ENCODE data around the gene SPSB1. TPM values are rescaled to one million over a fixed set of nuclear protein-coding genes. Genes with fewer than 3 reads are reported as not detected.

The SPSB1 gene
- total RNA-seq, 3 donors from 2014 or later (not counting 1 experiment from before 2014, with no cell fraction given) = 0.82 to 3.0 (median 1.5) TPM

- no peaks in the 10 kb centered on the region for H3K27me3 ChIP-seq (ENCODE audit: control insufficient read depth, insufficient read depth, low read length)
- DNase-seq = no peak
- no peak overlapping the region for H3K4me3 ChIP-seq (ENCODE audit: low read length)
- TF ChIP-seq, protein P1, sequence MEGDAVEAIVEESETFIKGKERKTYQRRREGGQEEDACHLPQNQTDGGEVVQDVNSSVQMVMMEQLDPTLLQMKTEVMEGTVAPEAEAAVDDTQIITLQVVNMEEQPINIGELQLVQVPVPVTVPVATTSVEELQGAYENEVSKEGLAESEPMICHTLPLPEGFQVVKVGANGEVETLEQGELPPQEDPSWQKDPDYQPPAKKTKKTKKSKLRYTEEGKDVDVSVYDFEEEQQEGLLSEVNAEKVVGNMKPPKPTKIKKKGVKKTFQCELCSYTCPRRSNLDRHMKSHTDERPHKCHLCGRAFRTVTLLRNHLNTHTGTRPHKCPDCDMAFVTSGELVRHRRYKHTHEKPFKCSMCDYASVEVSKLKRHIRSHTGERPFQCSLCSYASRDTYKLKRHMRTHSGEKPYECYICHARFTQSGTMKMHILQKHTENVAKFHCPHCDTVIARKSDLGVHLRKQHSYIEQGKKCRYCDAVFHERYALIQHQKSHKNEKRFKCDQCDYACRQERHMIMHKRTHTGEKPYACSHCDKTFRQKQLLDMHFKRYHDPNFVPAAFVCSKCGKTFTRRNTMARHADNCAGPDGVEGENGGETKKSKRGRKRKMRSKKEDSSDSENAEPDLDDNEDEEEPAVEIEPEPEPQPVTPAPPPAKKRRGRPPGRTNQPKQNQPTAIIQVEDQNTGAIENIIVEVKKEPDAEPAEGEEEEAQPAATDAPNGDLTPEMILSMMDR (IDR thresholded peaks at IDR 0.05) = no peak
- H3K27ac ChIP-seq (ENCODE audit: low read length) = no peak overlapping the region
- peaks cover 8% of the 10 kb centered on the region for H3K4me1 ChIP-seq (ENCODE audit: control insufficient read depth, insufficient read depth, low read length)
- Mint-ChIP-seq H3K9me3 (no peaks in the 10 kb centered on the region), H3K36me3 (no peaks in the 10 kb centered on the region), H3K27me3 (ENCODE audit: low read depth in 2 of 2) (peaks cover 0 to 2% of the 10 kb centered on the region in 2 donors), H3K4me3 (no peak overlapping the region), H3K27ac (no peak overlapping the region), H3K4me1 (peaks cover 7 to 17% of the 10 kb centered on the region in 2 donors)
- no peaks in the 10 kb centered on the region for H3K9me3 ChIP-seq (ENCODE audit: control insufficient read depth, insufficient read depth, low read length)
- intact Hi-C loops (cut with micrococcal nuclease) = no loop called here
- no peak for ATAC-seq
- no peaks in the 10 kb centered on the region for H3K36me3 ChIP-seq (ENCODE audit: control insufficient read depth, insufficient read depth, low read length)
- WGBS (ENCODE audit: insufficient coverage) = 89% methylated on average over 14 of the region's 14 CpGs
Observed at GRCh38 chr1:9305216-9305615, 12.5 kb downstream of the SPSB1 start.

- no peaks in the 10 kb centered on the region for H3K27me3 ChIP-seq (ENCODE audit: control insufficient read depth, insufficient read depth, low read length)
- no peak for ATAC-seq
- H3K4me3 ChIP-seq (ENCODE audit: low read length) = no peak overlapping the region
- no peaks in the 10 kb centered on the region for H3K36me3 ChIP-seq (ENCODE audit: control insufficient read depth, insufficient read depth, low read length)
- no peak overlapping the region for H3K27ac ChIP-seq (ENCODE audit: low read length)
- peaks cover under 1% of the 10 kb centered on the region for H3K4me1 ChIP-seq (ENCODE audit: control insufficient read depth, insufficient read depth, low read length)
- Mint-ChIP-seq H3K4me1 (peaks cover 0 to 9% of the 10 kb centered on the region in 2 donors), H3K9me3 (no peaks in the 10 kb centered on the region), H3K27me3 (ENCODE audit: low read depth in 2 of 2) (peaks cover 0 to 2% of the 10 kb centered on the region in 2 donors), H3K4me3 (no peak overlapping the region), H3K27ac (no peak overlapping the region), H3K36me3 (no peaks in the 10 kb centered on the region)
- intact Hi-C loops (cut with micrococcal nuclease) = no loop called here
- no peaks in the 10 kb centered on the region for H3K9me3 ChIP-seq (ENCODE audit: control insufficient read depth, insufficient read depth, low read length)
- WGBS (ENCODE audit: insufficient coverage) = 92% methylated on average over 14 of the region's 14 CpGs
- no peak for DNase-seq
- TF ChIP-seq, protein P1 (IDR thresholded peaks at IDR 0.05) = no peak
Observed at GRCh38 chr1:9306006-9306405, 13.3 kb downstream of the SPSB1 start.

DNA sequence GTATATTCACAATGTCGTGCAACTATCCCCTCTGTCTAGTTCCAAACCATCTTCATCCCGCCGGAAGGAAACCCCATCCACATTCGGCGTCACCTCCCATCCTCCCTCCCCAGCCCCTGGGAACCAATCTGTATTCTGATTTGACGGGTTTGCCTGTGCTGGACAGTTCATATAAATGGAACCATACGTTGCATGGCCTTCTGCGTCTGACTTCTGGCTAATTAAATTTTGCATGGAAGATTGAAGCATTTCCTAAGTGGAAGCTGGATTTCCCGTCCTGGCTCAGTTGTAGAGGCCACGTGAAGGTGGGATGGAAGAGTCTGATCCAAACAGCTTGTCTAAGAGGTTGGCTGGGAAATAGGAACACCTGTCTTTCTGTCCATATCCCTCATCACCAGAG is 14.6 kb downstream of the SPSB1 start:
- H3K4me3 ChIP-seq (ENCODE audit: low read length) = no peak overlapping the region
- H3K4me1 ChIP-seq (ENCODE audit: control insufficient read depth, insufficient read depth, low read length) = no peaks in the 10 kb centered on the region
- no peak for DNase-seq
- H3K4me3 Mint-ChIP-seq = no peak overlapping the region
- TF ChIP-seq, protein P1 (IDR thresholded peaks at IDR 0.05) = no peak
- peaks cover 0 to 2% of the 10 kb centered on the region in 2 donors for H3K27me3 Mint-ChIP-seq (ENCODE audit: low read depth in 2 of 2)
- H3K4me1 Mint-ChIP-seq = peaks cover 0 to 8% of the 10 kb centered on the region in 2 donors
- 92% methylated on average over 10 of the region's 10 CpGs for WGBS (ENCODE audit: insufficient coverage)
- intact Hi-C loops (cut with micrococcal nuclease) = no loop called here
- H3K36me3 ChIP-seq (ENCODE audit: control insufficient read depth, insufficient read depth, low read length) = no peaks in the 10 kb centered on the region
- H3K36me3 Mint-ChIP-seq = no peaks in the 10 kb centered on the region
- ATAC-seq = no peak
- H3K9me3 Mint-ChIP-seq = no peaks in the 10 kb centered on the region
- no peak overlapping the region for H3K27ac Mint-ChIP-seq
- no peak overlapping the region for H3K27ac ChIP-seq (ENCODE audit: low read length)
- H3K9me3 ChIP-seq (ENCODE audit: control insufficient read depth, insufficient read depth, low read length) = no peaks in the 10 kb centered on the region
- H3K27me3 ChIP-seq (ENCODE audit: control insufficient read depth, insufficient read depth, low read length) = no peaks in the 10 kb centered on the region

- no peak overlapping the region for H3K27ac Mint-ChIP-seq
- H3K9me3 ChIP-seq (ENCODE audit: control insufficient read depth, insufficient read depth, low read length) = no peaks in the 10 kb centered on the region
- TF ChIP-seq, protein P1 (IDR thresholded peaks at IDR 0.05) = no peak
Observed at GRCh38 chr1:9308236-9308785, 15.6 kb downstream of the SPSB1 start.

More at GRCh38 chr1:9308236-9308785, 15.6 kb downstream of the SPSB1 start:
- Mint-ChIP-seq H3K36me3 (no peaks in the 10 kb centered on the region), H3K4me1 (peaks cover 0 to 8% of the 10 kb centered on the region in 2 donors), H3K9me3 (no peaks in the 10 kb centered on the region), H3K27me3 (ENCODE audit: low read depth in 2 of 2) (peaks cover 0 to 2% of the 10 kb centered on the region in 2 donors), H3K4me3 (no peak overlapping the region)
- intact Hi-C loops (cut with micrococcal nuclease) = no loop called here
- Histone ChIP-seq H3K27ac (ENCODE audit: low read length) (no peak overlapping the region), H3K27me3 (ENCODE audit: control insufficient read depth, insufficient read depth, low read length) (no peaks in the 10 kb centered on the region), H3K4me1 (ENCODE audit: control insufficient read depth, insufficient read depth, low read length) (no peaks in the 10 kb centered on the region), H3K36me3 (ENCODE audit: control insufficient read depth, insufficient read depth, low read length) (no peaks in the 10 kb centered on the region), H3K4me3 (ENCODE audit: low read length) (no peak overlapping the region)
- ATAC-seq = no peak
- 86% methylated on average over 9 of the region's 9 CpGs for WGBS (ENCODE audit: insufficient coverage)
- no peak for DNase-seq

Data from natural killer cell (primary cell).